Natural killer cell (primary cell): ENCODE measurements around the gene SEPTIN10. TPM values are rescaled to one million over a fixed set of nuclear protein-coding genes. Genes with fewer than 3 reads are reported as not detected.

Experiments used
- ATAC-seq, 3 donors: fragments of 150-1000 bp in 2 of 3; fragments of 200-7000 bp in 1 of 3; cut with Tn5 transposase; 1 replicate in 1 of 3; 2 replicates in 2 of 3; pipeline ENCODE4 v1.10.0; 2021; ENCODE audit warnings: mild to moderate bottlenecking in 2 of 3, moderate library complexity in 2 of 3
- DNase-seq, 2 donors: peaks; one replicate each; pipeline versions ENCODE4 v3.0.0 to v3.0.0-alpha.2; 2013 to 2021; ENCODE audit warnings: mixed read lengths in 1 of 2
- H3K27ac ChIP-seq: one replicate; pipeline ENCODE4 v1.5.1; 2013; ENCODE audit warnings: mild to moderate bottlenecking, low read length
- H3K27me3 ChIP-seq: one replicate; pipeline ENCODE4 v1.6.1; 2013; ENCODE audit warnings: low read length; ENCODE audit not compliant: control insufficient read depth, insufficient read depth
- H3K36me3 ChIP-seq: one replicate; pipeline ENCODE4 v1.6.1; 2013; ENCODE audit warnings: low read length; ENCODE audit not compliant: control insufficient read depth, insufficient read depth
- H3K4me1 ChIP-seq: one replicate; pipeline ENCODE4 v1.6.1; 2013; ENCODE audit warnings: low read length; ENCODE audit not compliant: control insufficient read depth, insufficient read depth
- H3K4me3 ChIP-seq: one replicate; pipeline ENCODE4 v1.5.1; 2013; ENCODE audit warnings: low read length
- H3K9me3 ChIP-seq: one replicate; pipeline ENCODE4 v1.6.1; 2013; ENCODE audit warnings: low read length; ENCODE audit not compliant: control insufficient read depth, insufficient read depth
- H3K27ac Mint-ChIP-seq, 2 donors: one replicate each; pipeline ENCODE4 v1.8.0; 2022; ENCODE audit warnings: mild to moderate bottlenecking in 2 of 2, mixed read lengths in 2 of 2, moderate library complexity in 1 of 2
- H3K27me3 Mint-ChIP-seq, 2 donors: one replicate each; pipeline ENCODE4 v1.8.0; 2022; ENCODE audit warnings: low read depth in 2 of 2, mixed read lengths in 2 of 2
- H3K36me3 Mint-ChIP-seq: one replicate; pipeline ENCODE4 v1.8.0; 2022; ENCODE audit warnings: mixed read lengths
- H3K4me1 Mint-ChIP-seq, 2 donors: one replicate each; pipeline ENCODE4 v1.8.0; 2022; ENCODE audit warnings: mixed read lengths in 2 of 2
- H3K4me3 Mint-ChIP-seq: one replicate; pipeline ENCODE4 v1.8.0; 2022; ENCODE audit warnings: mild to moderate bottlenecking, moderate library complexity, mixed read lengths
- H3K9me3 Mint-ChIP-seq, 2 donors: one replicate each; pipeline ENCODE4 v1.8.0; 2022; ENCODE audit warnings: mixed read lengths in 2 of 2
- WGBS: methylation state at CpG from one replicate; pipeline ENCODE4 v1.1.7; 2013; ENCODE audit warnings: missing lambda C conversion rate; ENCODE audit not compliant: insufficient coverage; 5-methylcytosine and 5-hydroxymethylcytosine counted together
- intact Hi-C: fragments of 100-400 bp; cut with micrococcal nuclease; formaldehyde crosslinking; loops from one replicate; pipeline ENCODE4 v1.14.2; 2022
- total RNA-seq, 4 donors: library from RNA; stranded (reverse); fragments of 120-200 nt in 1 of 4; gene quantifications; one replicate each; pipeline versions ENCODE4 v1.2.3 to v1.2.4, GENCODE V29; 2013 to 2022
- TF ChIP-seq, protein P1 (sequence below): fragments of 200-600 bp; IDR thresholded peaks from one replicate; pipeline ENCODE4 v1.8.0; 2022; ENCODE audit warnings: antibody characterized with exemption

Gene SEPTIN10
- total RNA-seq, 3 donors from 2014 or later (not counting 1 experiment from before 2014, with no cell fraction given) = 0.25 to 2.6 (median 0.33) TPM

DNA sequence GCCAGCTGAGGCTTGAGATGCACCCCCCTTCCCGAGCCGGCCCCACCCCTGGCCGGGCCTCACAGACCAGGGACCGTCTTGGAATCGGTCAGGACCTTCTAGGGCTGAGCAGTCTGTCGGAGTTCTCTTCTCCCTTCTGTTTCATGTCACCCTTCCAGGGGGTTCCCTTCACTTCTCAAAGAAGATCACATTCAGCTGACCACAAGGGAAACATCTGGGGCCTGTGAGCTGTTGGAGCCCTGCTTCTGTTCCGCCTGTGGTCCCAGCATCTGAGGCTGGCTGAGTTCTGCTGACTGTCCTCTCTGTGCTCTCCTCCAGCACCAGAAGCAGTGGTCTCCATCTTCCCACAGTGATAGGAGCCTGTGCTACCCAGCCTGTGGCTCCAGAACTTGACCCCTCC, 106.5 kb downstream of the SEPTIN10 start:
- Mint-ChIP-seq H3K4me3 (no peak overlapping the region), H3K27me3 (peaks cover 8 to 10% of the 10 kb centered on the region in 2 donors), H3K27ac (no peak overlapping the region), H3K36me3 (no peaks in the 10 kb centered on the region), H3K9me3 (no peaks in the 10 kb centered on the region), H3K4me1 (peaks cover 0 to 1% of the 10 kb centered on the region in 2 donors)
- Histone ChIP-seq H3K4me1 (no peaks in the 10 kb centered on the region), H3K9me3 (no peaks in the 10 kb centered on the region), H3K4me3 (no peak overlapping the region), H3K27me3 (no peaks in the 10 kb centered on the region), H3K36me3 (no peaks in the 10 kb centered on the region), H3K27ac (no peak overlapping the region)
- 17% methylated on average over 7 of the region's 7 CpGs for WGBS
- DNase-seq = no peak
- intact Hi-C loops = no loop called here
- ATAC-seq = no peak
- TF ChIP-seq, protein P1, sequence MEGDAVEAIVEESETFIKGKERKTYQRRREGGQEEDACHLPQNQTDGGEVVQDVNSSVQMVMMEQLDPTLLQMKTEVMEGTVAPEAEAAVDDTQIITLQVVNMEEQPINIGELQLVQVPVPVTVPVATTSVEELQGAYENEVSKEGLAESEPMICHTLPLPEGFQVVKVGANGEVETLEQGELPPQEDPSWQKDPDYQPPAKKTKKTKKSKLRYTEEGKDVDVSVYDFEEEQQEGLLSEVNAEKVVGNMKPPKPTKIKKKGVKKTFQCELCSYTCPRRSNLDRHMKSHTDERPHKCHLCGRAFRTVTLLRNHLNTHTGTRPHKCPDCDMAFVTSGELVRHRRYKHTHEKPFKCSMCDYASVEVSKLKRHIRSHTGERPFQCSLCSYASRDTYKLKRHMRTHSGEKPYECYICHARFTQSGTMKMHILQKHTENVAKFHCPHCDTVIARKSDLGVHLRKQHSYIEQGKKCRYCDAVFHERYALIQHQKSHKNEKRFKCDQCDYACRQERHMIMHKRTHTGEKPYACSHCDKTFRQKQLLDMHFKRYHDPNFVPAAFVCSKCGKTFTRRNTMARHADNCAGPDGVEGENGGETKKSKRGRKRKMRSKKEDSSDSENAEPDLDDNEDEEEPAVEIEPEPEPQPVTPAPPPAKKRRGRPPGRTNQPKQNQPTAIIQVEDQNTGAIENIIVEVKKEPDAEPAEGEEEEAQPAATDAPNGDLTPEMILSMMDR = no peak

DNA sequence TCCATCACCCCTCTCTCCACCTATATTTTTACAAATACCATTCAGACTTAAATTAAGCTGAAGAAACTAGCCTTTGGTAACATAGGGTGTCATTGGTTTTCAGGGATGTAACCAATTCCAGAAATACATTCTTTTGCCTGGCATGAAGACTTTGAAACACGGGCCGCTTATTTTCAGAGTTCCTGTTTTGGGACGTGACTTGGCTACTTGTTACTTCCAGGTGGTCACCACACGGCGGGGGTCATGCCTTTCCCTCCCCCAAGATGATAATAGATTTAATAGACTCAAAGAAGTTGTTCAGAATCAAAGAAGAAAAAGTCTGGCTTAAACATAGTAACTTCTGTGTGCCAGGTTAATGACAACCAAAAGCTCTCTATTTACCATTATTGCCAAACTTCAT, 110.6 kb downstream of the SEPTIN10 start:
- no peak for DNase-seq
- no peak overlapping the region for H3K27ac Mint-ChIP-seq
- TF ChIP-seq, protein P1 = no peak
- intact Hi-C loops = no loop called here
- H3K27me3 ChIP-seq = no peaks in the 10 kb centered on the region
- no peak overlapping the region for H3K27ac ChIP-seq
- no peaks in the 10 kb centered on the region for H3K9me3 ChIP-seq
- no peak overlapping the region for H3K4me3 Mint-ChIP-seq
- H3K4me1 ChIP-seq = peaks cover 5% of the 10 kb centered on the region
- no peaks in the 10 kb centered on the region for H3K36me3 ChIP-seq
- H3K36me3 Mint-ChIP-seq = no peaks in the 10 kb centered on the region
- WGBS = 45% methylated on average over 3 of the region's 5 CpGs
- ATAC-seq = no peak
- H3K4me1 Mint-ChIP-seq = peaks cover 0 to 5% of the 10 kb centered on the region in 2 donors
- no peaks in the 10 kb centered on the region for H3K9me3 Mint-ChIP-seq
- H3K27me3 Mint-ChIP-seq = peaks cover 2 to 4% of the 10 kb centered on the region in 2 donors
- H3K4me3 ChIP-seq = no peak overlapping the region

DNA sequence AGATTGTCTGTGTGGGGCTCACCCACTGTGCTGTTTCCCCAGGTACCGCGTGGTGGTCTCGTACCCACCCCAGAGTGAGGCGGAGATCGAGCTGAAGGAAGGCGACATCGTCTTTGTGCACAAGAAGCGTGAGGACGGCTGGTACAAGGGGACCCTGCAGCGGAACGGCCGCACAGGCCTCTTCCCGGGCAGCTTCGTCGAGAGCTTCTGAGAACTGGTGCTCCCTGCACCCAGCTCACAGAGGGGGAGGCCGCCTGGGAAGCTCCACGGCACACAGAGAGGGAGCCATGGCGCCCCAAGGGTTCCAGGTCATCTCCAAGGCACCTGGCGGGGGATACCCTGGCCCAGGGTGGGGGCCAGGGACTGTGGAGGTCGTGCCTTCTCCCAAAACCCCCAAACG, 112.3 kb downstream of the SEPTIN10 start:
- Mint-ChIP-seq H3K27me3 (peaks cover 0 to 4% of the 10 kb centered on the region in 2 donors), H3K4me1 (peaks cover 0 to 5% of the 10 kb centered on the region in 2 donors), H3K36me3 (no peaks in the 10 kb centered on the region), H3K9me3 (no peaks in the 10 kb centered on the region), H3K4me3 (no peak overlapping the region), H3K27ac (no peak overlapping the region)
- H3K4me3 ChIP-seq = no peak overlapping the region
- no peak for DNase-seq
- H3K36me3 ChIP-seq = no peaks in the 10 kb centered on the region
- no peaks in the 10 kb centered on the region for H3K27me3 ChIP-seq
- 88% methylated on average over 21 of the region's 21 CpGs for WGBS
- no peak overlapping the region for H3K27ac ChIP-seq
- peaks cover 5% of the 10 kb centered on the region for H3K4me1 ChIP-seq
- intact Hi-C loops = no loop called here
- TF ChIP-seq, protein P1 = no peak
- no peaks in the 10 kb centered on the region for H3K9me3 ChIP-seq
- no peak for ATAC-seq

DNA sequence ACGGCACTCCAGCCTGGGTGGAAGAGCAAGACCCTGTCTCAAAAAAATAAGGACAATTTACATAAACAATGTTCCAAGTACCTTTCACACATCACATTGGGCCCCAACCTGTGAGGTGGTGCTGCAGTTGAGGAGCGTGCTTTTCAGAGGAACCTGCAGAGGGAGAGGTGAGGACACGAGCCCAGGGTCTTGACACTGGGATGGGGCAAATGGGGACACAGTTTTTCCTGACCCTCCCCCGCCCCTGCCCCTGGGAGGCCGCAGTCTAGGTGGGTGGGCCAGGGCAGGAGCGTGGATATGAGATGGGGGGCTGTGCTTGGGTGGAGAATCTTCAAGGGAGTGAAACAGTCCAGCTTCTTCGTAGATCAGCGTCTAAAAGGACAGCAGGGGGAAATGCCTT, 112.9 kb downstream of the SEPTIN10 start:
- no peaks in the 10 kb centered on the region for H3K36me3 Mint-ChIP-seq
- no peak overlapping the region for H3K4me3 Mint-ChIP-seq
- H3K36me3 ChIP-seq = no peaks in the 10 kb centered on the region
- H3K27me3 ChIP-seq = no peaks in the 10 kb centered on the region
- ATAC-seq (no peak), DNase-seq (no peak)
- peaks cover 0 to 4% of the 10 kb centered on the region in 2 donors for H3K27me3 Mint-ChIP-seq
- TF ChIP-seq, protein P1 = no peak
- H3K9me3 ChIP-seq = no peaks in the 10 kb centered on the region
- no peaks in the 10 kb centered on the region for H3K9me3 Mint-ChIP-seq
- intact Hi-C loops = no loop called here
- 77% methylated on average over 8 of the region's 8 CpGs for WGBS
- H3K4me3 ChIP-seq = no peak overlapping the region
- peaks cover 0 to 5% of the 10 kb centered on the region in 2 donors for H3K4me1 Mint-ChIP-seq
- peaks cover 5% of the 10 kb centered on the region for H3K4me1 ChIP-seq
- no peak overlapping the region for H3K27ac Mint-ChIP-seq
- H3K27ac ChIP-seq = no peak overlapping the region
